Endothelial cell (in vitro differentiated cells): ENCODE data around the gene CNTRL. TPM values are rescaled to one million over a fixed set of nuclear protein-coding genes. Genes with fewer than 3 reads are reported as not detected.

ENCODE experiments used
- DNase-seq: peaks from one replicate; pipeline ENCODE4 v3.0.0; 2021; ENCODE audit warnings: low spot score
- H3K27ac Mint-ChIP-seq: one replicate; pipeline ENCODE4 v1.8.0; 2021; ENCODE audit warnings: mixed read lengths, inconsistent platforms; ENCODE audit not compliant: unreplicated experiment
- H3K27me3 Mint-ChIP-seq: one replicate; pipeline ENCODE4 v1.8.0; 2021; ENCODE audit warnings: mild to moderate bottlenecking, moderate library complexity, mixed read lengths, inconsistent platforms; ENCODE audit not compliant: unreplicated experiment
- H3K36me3 Mint-ChIP-seq: one replicate; pipeline ENCODE4 v1.8.0; 2021; ENCODE audit warnings: mild to moderate bottlenecking, low read depth, mixed read lengths, inconsistent platforms; ENCODE audit not compliant: unreplicated experiment
- H3K4me1 Mint-ChIP-seq: one replicate; pipeline ENCODE4 v1.8.0; 2021; ENCODE audit warnings: mild to moderate bottlenecking, mixed read lengths, inconsistent platforms; ENCODE audit not compliant: unreplicated experiment
- H3K4me3 Mint-ChIP-seq: one replicate; pipeline ENCODE4 v1.8.0; 2021; ENCODE audit warnings: mild to moderate bottlenecking, mixed read lengths, inconsistent platforms; ENCODE audit not compliant: unreplicated experiment
- H3K9me3 Mint-ChIP-seq: one replicate; pipeline ENCODE4 v1.8.0; 2021; ENCODE audit warnings: mixed read lengths, inconsistent platforms; ENCODE audit not compliant: unreplicated experiment
- total RNA-seq: library from RNA; stranded (reverse); fragmentation: NEBNext Ultra II Directional; extraction: Animal tissue kit (Norgen Biotek cat#: 25700); gene quantifications from one replicate; pipeline ENCODE4 v1.2.1, GENCODE V29; 2021; ENCODE audit not compliant: unreplicated experiment
- TF ChIP-seq, protein P1 (sequence below): fragments of 200-600 bp; sonication (generic); IDR thresholded peaks from one replicate; pipeline ENCODE4 v1.5.0; 2021; ENCODE audit warnings: antibody characterized with exemption; ENCODE audit not compliant: unreplicated experiment

The CNTRL gene
- total RNA-seq, 1 donor from 2014 or later, result 23.6 TPM

DNA sequence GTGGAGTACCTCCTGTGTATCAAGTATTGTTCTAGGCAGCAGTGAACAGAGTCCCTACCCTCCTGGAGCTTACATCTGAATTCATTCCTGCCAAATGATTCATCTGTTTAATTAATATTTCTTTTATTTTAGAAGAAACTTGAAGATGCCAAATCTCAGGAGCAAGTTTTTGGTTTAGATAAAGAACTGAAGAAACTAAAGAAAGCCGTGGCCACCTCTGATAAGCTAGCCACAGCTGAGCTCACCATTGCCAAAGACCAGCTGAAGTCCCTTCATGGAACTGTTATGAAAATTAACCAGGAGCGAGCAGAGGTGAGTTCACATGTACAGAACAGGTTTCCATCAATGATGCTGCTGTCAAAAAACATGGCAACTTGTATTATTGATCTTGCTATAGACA lies 69.0 kb downstream of the CNTRL start:
- Mint-ChIP-seq H3K36me3 (peaks cover 62% of the 10 kb centered on the region), H3K27me3 (no peaks in the 10 kb centered on the region), H3K27ac (no peak overlapping the region), H3K9me3 (no peaks in the 10 kb centered on the region), H3K4me3 (no peak overlapping the region), H3K4me1 (peaks cover under 1% of the 10 kb centered on the region)
- no peak for DNase-seq
- TF ChIP-seq, protein P1, sequence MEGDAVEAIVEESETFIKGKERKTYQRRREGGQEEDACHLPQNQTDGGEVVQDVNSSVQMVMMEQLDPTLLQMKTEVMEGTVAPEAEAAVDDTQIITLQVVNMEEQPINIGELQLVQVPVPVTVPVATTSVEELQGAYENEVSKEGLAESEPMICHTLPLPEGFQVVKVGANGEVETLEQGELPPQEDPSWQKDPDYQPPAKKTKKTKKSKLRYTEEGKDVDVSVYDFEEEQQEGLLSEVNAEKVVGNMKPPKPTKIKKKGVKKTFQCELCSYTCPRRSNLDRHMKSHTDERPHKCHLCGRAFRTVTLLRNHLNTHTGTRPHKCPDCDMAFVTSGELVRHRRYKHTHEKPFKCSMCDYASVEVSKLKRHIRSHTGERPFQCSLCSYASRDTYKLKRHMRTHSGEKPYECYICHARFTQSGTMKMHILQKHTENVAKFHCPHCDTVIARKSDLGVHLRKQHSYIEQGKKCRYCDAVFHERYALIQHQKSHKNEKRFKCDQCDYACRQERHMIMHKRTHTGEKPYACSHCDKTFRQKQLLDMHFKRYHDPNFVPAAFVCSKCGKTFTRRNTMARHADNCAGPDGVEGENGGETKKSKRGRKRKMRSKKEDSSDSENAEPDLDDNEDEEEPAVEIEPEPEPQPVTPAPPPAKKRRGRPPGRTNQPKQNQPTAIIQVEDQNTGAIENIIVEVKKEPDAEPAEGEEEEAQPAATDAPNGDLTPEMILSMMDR, result no peak

DNA sequence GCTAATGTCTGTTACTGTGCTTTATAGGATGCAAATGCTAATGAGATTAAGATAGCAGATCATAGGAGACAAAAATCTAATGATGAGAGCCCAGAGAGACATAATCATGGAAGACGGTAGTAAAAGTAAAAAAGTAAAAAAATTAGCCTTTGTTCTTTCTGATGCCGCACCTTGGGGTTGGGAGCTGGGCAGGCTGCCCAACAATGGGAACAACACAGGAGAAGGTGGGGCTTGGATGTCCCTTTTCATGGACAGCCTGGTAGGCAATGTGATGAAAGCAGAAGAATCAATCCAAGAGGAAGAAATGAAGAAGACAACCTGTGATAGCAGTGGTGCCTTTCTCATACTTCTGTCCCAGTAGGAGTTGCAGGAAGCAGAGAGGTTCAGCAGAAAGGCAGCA lies 69.7 kb downstream of the CNTRL start:
- no peaks in the 10 kb centered on the region for H3K27me3 Mint-ChIP-seq
- H3K4me1 Mint-ChIP-seq, result peaks cover 4% of the 10 kb centered on the region
- no peaks in the 10 kb centered on the region for H3K9me3 Mint-ChIP-seq
- H3K27ac Mint-ChIP-seq, result no peak overlapping the region
- H3K4me3 Mint-ChIP-seq, result peak overlapping the region; percentile 4
- DNase-seq, result no peak
- peaks cover 66% of the 10 kb centered on the region for H3K36me3 Mint-ChIP-seq
- TF ChIP-seq, protein P1, result no peak

DNA sequence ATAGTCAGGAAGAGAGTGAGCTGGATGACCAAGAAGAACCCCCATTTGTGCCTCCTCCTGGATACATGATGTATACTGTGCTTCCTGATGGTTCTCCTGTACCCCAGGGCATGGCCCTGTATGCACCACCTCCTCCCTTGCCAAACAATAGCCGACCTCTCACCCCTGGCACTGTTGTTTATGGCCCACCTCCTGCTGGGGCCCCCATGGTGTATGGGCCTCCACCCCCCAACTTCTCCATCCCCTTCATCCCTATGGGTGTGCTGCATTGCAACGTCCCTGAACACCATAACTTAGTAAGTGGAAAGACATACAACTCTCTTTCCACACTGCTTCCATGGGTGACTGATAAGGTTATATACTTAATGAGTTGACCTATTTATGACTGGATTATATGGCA lies 75.4 kb downstream of the CNTRL start:
- TF ChIP-seq, protein P1, result no peak
- H3K4me3 Mint-ChIP-seq, result no peak overlapping the region
- peaks cover 36% of the 10 kb centered on the region for H3K36me3 Mint-ChIP-seq
- peaks cover 2% of the 10 kb centered on the region for H3K27me3 Mint-ChIP-seq
- no peak for DNase-seq
- peak overlapping the region; percentile 51 for H3K27ac Mint-ChIP-seq
- H3K9me3 Mint-ChIP-seq, result no peaks in the 10 kb centered on the region
- peaks cover 22% of the 10 kb centered on the region for H3K4me1 Mint-ChIP-seq

DNA sequence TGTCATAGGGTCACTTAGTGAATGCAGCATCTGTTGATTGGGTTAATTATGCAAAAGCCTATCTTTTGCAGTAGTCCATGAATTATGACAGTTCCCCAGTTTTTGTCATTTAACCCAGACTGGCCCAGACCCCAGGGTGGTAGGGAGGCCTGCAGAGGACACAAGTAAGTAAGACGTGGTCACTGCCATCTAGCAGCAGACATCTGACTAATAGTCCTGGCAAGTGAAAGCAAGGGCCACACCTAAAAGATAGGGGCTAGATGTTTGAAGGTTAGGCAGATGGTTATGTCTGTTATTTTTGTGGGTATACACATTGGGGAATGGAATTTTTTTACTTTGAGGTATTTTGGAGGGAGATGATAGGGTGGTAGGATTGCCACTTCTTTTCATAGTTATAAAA lies 78.9 kb downstream of the CNTRL start:
- Mint-ChIP-seq H3K9me3 (no peaks in the 10 kb centered on the region), H3K36me3 (peaks cover 17% of the 10 kb centered on the region), H3K4me3 (no peak overlapping the region), H3K27ac (no peak overlapping the region), H3K27me3 (peaks cover 2% of the 10 kb centered on the region), H3K4me1 (peaks cover 22% of the 10 kb centered on the region)
- TF ChIP-seq, protein P1, result no peak
- DNase-seq, result no peak

DNA sequence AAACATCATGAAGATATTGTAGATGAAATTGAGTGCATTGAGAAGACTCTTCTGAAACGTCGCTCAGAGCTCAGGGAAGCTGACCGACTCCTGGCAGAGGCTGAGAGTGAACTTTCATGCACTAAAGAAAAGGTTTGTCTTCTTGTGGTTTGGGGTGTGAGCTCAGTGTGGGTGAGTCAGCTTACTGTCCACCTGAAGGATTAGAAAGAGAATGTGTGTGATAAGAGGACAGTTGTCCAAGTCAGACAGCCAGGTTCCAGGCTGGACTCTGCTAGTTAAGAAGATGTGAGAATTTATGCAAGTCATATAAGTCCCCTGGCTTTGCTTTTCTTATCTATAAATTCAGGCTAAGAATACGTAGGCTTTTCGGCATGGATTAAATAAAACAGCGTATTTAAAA lies 80.0 kb downstream of the CNTRL start:
- H3K36me3 Mint-ChIP-seq, result peaks cover 15% of the 10 kb centered on the region
- peaks cover 2% of the 10 kb centered on the region for H3K27me3 Mint-ChIP-seq
- TF ChIP-seq, protein P1, result no peak
- H3K9me3 Mint-ChIP-seq, result no peaks in the 10 kb centered on the region
- peaks cover 21% of the 10 kb centered on the region for H3K4me1 Mint-ChIP-seq
- no peak overlapping the region for H3K27ac Mint-ChIP-seq
- no peak for DNase-seq
- H3K4me3 Mint-ChIP-seq, result no peak overlapping the region
